Sigmoid colon (tissue), 7 donors: ENCODE measurements around the gene VSTM4. TPM values are rescaled to one million over a fixed set of nuclear protein-coding genes. Genes with fewer than 3 reads are reported as not detected.

Source experiments
- DNase-seq: peaks from one replicate; pipeline ENCODE4 v3.0.0-alpha.2; 2019
- H3K27ac ChIP-seq, 4 donors: fragments of 200-600 bp; sonication (generic); one replicate each; pipeline ENCODE4 v1.5.1; 2016 to 2019; ENCODE audit warnings: mild to moderate bottlenecking in 1 of 4
- H3K27me3 ChIP-seq, 3 donors: fragments of 200-600 bp; sonication (generic); one replicate each; pipeline ENCODE4 v1.5.1; 2019; ENCODE audit warnings: mild to moderate bottlenecking in 1 of 3
- H3K36me3 ChIP-seq, 4 donors: fragments of 200-600 bp; sonication (generic); one replicate each; pipeline ENCODE4 v1.5.1; 2016 to 2019
- H3K4me1 ChIP-seq, 4 donors: fragments of 200-600 bp; sonication (generic); one replicate each; pipeline ENCODE4 v1.5.1; 2017 to 2019
- H3K4me3 ChIP-seq, 4 donors: fragments of 200-600 bp; sonication (generic); one replicate each; pipeline ENCODE4 v1.5.1; 2017 to 2019; ENCODE audit warnings: mild to moderate bottlenecking in 2 of 4, moderate library complexity in 1 of 4
- H3K9me3 ChIP-seq, 4 donors: fragments of 200-600 bp in 3 of 4; sonication (generic) in 3 of 4; one replicate each; pipeline versions ENCODE4 v1.5.1 to v1.6.1; 2013 to 2019
- EP300 ChIP-seq, 4 donors: sonication (generic); formaldehyde crosslinking; IDR thresholded peaks; one replicate each; pipeline ENCODE4 v1.6.1; 2017; ENCODE audit warnings: antibody characterized with exemption in 4 of 4
- POLR2A ChIP-seq, 2 donors: fragments of 450-650 bp; IDR thresholded peaks; one replicate each; pipeline ENCODE4 v1.6.1; 2016; ENCODE audit warnings: antibody characterized with exemption in 2 of 2, mild to moderate bottlenecking in 2 of 2, moderate library complexity in 2 of 2
- POLR2AphosphoS5 ChIP-seq, 4 donors: sonication (generic); formaldehyde crosslinking; IDR thresholded peaks; one replicate each; pipeline ENCODE4 v1.6.1; 2017; ENCODE audit warnings: antibody characterized with exemption in 4 of 4
- WGBS, 2 donors: extraction: QIAGEN DNeasy Blood & Tissue Kit; methylation state at CpG; one replicate each; pipeline ENCODE4 v1.1.7; 2013; 5-methylcytosine and 5-hydroxymethylcytosine counted together
- intact Hi-C: fragments of 100-400 bp; cut with DNase I; formaldehyde crosslinking; loops from one replicate; pipeline ENCODE4 v1.15.1; 2023
- polyA plus RNA-seq, 3 donors: library from polyadenylated mRNA; stranded (reverse); fragments of 200-250 nt; gene quantifications; one replicate each; pipeline ENCODE4 v1.2.3, GENCODE V29; 2013
- total RNA-seq, 4 donors: library from RNA; depleted of rRNA; stranded (reverse); fragments of >200 nt; gene quantifications; one replicate each; pipeline ENCODE4 v1.1.0, GENCODE V29; 2016
- TF ChIP-seq, protein P1 (sequence below), 4 experiments: fragments of 450-650 bp in 3 of 4; fragments of 200-600 bp in 1 of 4; IDR thresholded peaks; one replicate each; pipeline ENCODE4 v1.5.1; 2016 to 2019; ENCODE audit warnings: antibody characterized with exemption in 4 of 4, mild to moderate bottlenecking in 3 of 4, moderate library complexity in 2 of 4
- donor health status: healthy with polysubstance abuse.
- donor health status: Bipolar disorder and iron deficiency.
- donor health status: healthy.

VSTM4 gene
- total and polyA plus RNA-seq, 7 donors: 0.23 to 13.3 (median 9.5) TPM

DNA sequence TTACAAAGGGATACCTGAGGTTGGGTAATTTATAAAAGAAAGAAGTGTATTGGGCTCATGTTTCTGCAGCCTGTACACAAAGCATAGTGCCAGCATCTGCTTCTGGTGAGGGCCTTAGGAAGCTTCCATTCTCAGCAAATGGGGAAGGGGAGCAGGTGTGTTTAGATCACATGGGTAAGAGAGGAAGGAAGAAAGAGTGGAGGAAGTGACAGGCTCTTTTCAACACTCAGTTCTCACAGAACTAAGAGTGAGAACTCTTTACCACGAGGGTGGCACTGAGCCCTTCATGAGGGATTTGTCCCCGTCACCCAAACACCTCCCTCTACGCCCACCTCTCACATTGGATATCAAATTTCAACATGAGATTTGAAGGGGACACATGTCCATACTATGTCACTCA, 19.0 kb upstream of the VSTM4 start:
- TF ChIP-seq POLR2AphosphoS5 (IDR thresholded peaks at IDR 0.05) (no peak), EP300 (IDR thresholded peaks at IDR 0.05) (no peak), POLR2A (IDR thresholded peaks at IDR 0.05) (no peak)
- TF ChIP-seq, protein P1, sequence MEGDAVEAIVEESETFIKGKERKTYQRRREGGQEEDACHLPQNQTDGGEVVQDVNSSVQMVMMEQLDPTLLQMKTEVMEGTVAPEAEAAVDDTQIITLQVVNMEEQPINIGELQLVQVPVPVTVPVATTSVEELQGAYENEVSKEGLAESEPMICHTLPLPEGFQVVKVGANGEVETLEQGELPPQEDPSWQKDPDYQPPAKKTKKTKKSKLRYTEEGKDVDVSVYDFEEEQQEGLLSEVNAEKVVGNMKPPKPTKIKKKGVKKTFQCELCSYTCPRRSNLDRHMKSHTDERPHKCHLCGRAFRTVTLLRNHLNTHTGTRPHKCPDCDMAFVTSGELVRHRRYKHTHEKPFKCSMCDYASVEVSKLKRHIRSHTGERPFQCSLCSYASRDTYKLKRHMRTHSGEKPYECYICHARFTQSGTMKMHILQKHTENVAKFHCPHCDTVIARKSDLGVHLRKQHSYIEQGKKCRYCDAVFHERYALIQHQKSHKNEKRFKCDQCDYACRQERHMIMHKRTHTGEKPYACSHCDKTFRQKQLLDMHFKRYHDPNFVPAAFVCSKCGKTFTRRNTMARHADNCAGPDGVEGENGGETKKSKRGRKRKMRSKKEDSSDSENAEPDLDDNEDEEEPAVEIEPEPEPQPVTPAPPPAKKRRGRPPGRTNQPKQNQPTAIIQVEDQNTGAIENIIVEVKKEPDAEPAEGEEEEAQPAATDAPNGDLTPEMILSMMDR (IDR thresholded peaks at IDR 0.05): no peak
- H3K4me3 ChIP-seq: no peak overlapping the region
- no peak overlapping the region for H3K27ac ChIP-seq
- no peaks in the 10 kb centered on the region for H3K36me3 ChIP-seq
- no peaks in the 10 kb centered on the region for H3K27me3 ChIP-seq
- H3K9me3 ChIP-seq: no peaks in the 10 kb centered on the region
- 55 to 61% methylated on average over 3 of the region's 3 CpGs for WGBS, 2 donors
- DNase-seq: no peak
- intact Hi-C loops: no loop called here
- H3K4me1 ChIP-seq: no peaks in the 10 kb centered on the region

DNA sequence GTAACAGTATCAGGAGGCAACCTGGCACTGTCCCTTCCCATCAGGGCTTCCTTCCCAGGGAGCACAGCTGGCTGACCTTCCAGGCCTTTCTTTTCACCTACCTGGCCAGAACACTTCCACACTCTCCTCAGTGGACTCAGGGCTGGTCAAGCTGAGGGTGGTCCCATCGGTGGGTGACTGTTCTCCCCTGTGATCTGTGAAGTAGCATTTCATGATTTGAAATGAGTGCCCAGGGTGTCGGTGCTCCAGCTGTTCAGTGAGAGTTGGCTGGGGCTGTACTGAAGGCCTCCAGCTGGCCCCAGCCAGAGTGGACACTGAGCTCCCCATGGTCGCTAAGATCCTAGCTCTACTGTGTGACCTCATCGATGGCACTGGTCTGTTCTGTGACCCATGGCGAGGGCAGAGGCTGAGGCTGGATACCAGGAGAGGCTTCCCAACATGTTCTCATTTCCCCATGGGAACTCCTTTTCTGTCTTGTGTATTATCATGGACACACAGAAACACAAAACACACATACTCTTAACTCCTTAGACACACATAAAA, 18.5 kb upstream of the VSTM4 start, which contains the start of gene FAM170B:
Gene FAM170B (minus strand): TSS at position 316 of the 543 bp plus-strand sequence. CDS start 103 bp downstream, at position 213.
- no peaks in the 10 kb centered on the region for H3K4me1 ChIP-seq
- H3K27ac ChIP-seq: no peak within 1 kb of the TSS
- no peak for DNase-seq
- 71 to 77% methylated on average over 5 of the region's 5 CpGs for WGBS, 2 donors
- no peaks in the 10 kb centered on the region for H3K27me3 ChIP-seq
- intact Hi-C loops: no loop called here
- no peak within 1 kb of the TSS for H3K4me3 ChIP-seq
- TF ChIP-seq POLR2AphosphoS5 (IDR thresholded peaks at IDR 0.05): no peak
- no peak for TF ChIP-seq EP300 (IDR thresholded peaks at IDR 0.05)
- TF ChIP-seq, protein P1 (IDR thresholded peaks at IDR 0.05): no peak
- TF ChIP-seq POLR2A (IDR thresholded peaks at IDR 0.05): no peak
- no peaks in the 10 kb centered on the region for H3K9me3 ChIP-seq
- no peaks in the 10 kb centered on the region for H3K36me3 ChIP-seq

DNA sequence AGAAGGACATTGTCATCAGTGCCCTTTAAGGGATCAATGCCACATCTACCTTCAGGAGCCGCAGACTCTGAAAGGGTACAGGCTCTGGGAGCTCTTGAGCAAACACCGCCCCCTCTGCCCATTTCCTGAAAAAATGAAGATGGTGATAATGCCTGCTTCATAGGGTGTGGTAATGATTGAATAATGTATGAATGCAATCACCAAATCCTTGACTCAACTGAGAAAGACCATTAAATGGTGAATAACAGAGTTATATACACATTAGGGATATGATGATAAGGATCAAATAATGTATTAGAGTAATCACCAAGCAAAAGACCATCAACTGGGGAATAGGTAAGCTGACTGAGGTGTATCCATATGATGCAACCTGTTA, 17.0 kb upstream of the VSTM4 start:
- TF ChIP-seq, protein P1 (IDR thresholded peaks at IDR 0.05): no peak
- TF ChIP-seq POLR2A (IDR thresholded peaks at IDR 0.05) (no peak), POLR2AphosphoS5 (IDR thresholded peaks at IDR 0.05) (no peak), EP300 (IDR thresholded peaks at IDR 0.05) (no peak)
- no peaks in the 10 kb centered on the region for H3K4me1 ChIP-seq
- H3K27ac ChIP-seq: no peak overlapping the region
- H3K9me3 ChIP-seq: no peaks in the 10 kb centered on the region
- H3K27me3 ChIP-seq: no peaks in the 10 kb centered on the region
- H3K36me3 ChIP-seq: no peaks in the 10 kb centered on the region
- WGBS, 2 donors: 79 to 97% methylated on average over 2 of the region's 2 CpGs
- no peak overlapping the region for H3K4me3 ChIP-seq
- intact Hi-C loops: no loop called here
- no peak for DNase-seq

DNA sequence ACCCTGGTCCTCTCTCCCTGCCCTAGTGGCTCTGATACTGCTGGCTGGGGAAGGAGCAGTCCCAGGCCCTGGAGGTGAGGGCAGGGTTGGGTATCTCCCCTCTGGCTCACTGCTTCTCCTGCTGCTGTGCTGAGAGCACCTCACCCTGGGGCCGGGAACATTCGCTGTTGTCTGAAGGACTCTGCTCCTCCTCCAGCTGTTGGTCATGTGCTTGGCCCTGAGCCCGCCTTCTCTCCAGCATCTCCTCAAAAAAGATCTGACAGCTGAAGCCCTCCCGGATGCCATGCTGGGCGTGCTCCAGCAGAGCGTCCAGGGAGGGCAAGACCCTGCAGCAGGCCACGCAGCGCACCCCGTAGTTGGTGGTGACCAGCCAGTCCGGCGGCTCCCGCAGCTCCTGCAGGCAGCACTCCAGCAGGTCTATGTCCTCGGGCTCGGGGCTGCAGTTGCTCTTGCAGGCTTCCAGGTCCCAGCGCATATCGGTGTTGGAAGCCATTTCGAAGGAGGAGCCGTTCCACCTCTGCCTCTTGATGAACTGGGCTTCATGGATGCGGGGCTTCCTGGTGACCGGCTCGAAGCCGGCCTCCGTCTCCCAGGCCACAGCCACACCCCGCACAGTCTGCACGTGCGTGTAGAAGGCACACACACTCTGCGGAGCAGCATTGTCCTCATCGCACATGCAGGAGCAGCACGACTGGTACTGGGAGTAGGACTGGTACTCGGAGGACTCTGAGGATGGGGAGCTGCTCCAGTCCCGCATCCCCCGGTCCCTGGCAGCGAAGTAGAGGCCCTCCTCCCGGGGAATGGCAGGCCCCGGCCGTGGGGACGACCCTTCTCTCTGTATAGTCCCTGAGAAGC, 16.4 kb upstream of the VSTM4 start:
- no peaks in the 10 kb centered on the region for H3K27me3 ChIP-seq
- TF ChIP-seq EP300 (IDR thresholded peaks at IDR 0.05) (no peak), POLR2AphosphoS5 (IDR thresholded peaks at IDR 0.05) (no peak), POLR2A (IDR thresholded peaks at IDR 0.05) (no peak)
- TF ChIP-seq, protein P1 (IDR thresholded peaks at IDR 0.05): no peak
- H3K36me3 ChIP-seq: no peaks in the 10 kb centered on the region
- DNase-seq: no peak
- H3K4me1 ChIP-seq: no peaks in the 10 kb centered on the region
- no peaks in the 10 kb centered on the region for H3K9me3 ChIP-seq
- no peak overlapping the region for H3K27ac ChIP-seq
- no peak overlapping the region for H3K4me3 ChIP-seq
- intact Hi-C loops: no loop called here
- 80 to 85% methylated on average over 37 of the region's 37 CpGs for WGBS, 2 donors
